Lower leg skin (tissue), 4 donors: ENCODE results near the gene RAB4B. TPM values are rescaled to one million over a fixed set of nuclear protein-coding genes. Genes with fewer than 3 reads are reported as not detected.

ENCODE experiments used
- DNase-seq, 2 donors: peaks; one replicate each; pipeline ENCODE4 v3.0.0-alpha.2; 2019; ENCODE audit warnings: low spot score in 2 of 2
- H3K4me3 ChIP-seq: fragments of 200-600 bp; sonication (generic); 2 replicates; pipeline ENCODE4 v1.5.1; 2017; ENCODE audit warnings: mild to moderate bottlenecking, low read depth; ENCODE audit not compliant: poor library complexity, severe bottlenecking
- POLR2A ChIP-seq, 2 donors: fragments of 450-650 bp; IDR thresholded peaks; one replicate each; pipeline ENCODE4 v1.6.1; 2016 to 2017; ENCODE audit warnings: antibody characterized with exemption in 2 of 2, mild to moderate bottlenecking in 1 of 2, moderate library complexity in 1 of 2
- WGBS, 2 donors: methylation state at CpG; one replicate each; pipeline ENCODE4 v1.1.5; 2018; 5-methylcytosine and 5-hydroxymethylcytosine counted together
- intact Hi-C: fragments of 100-400 bp; cut with DNase I; formaldehyde crosslinking; loops from one replicate; pipeline ENCODE4 v1.15.0; 2023; ENCODE audit warnings: low total_unique reads
- total RNA-seq, 4 donors: library from RNA; depleted of rRNA; stranded (reverse); fragments of >200 nt; gene quantifications; one replicate each; pipeline ENCODE4 v1.1.0, GENCODE V29; 2016
- TF ChIP-seq, protein P1 (sequence below), 3 donors: fragments of 450-650 bp; IDR thresholded peaks; one replicate each; pipeline ENCODE4 v1.5.1; 2016; ENCODE audit warnings: antibody characterized with exemption in 3 of 3, mild to moderate bottlenecking in 3 of 3, moderate library complexity in 2 of 3

Gene RAB4B
- total RNA-seq, 4 donors from 2014 or later, result 18.7 to 22.8 (median 19.7) TPM

DNA sequence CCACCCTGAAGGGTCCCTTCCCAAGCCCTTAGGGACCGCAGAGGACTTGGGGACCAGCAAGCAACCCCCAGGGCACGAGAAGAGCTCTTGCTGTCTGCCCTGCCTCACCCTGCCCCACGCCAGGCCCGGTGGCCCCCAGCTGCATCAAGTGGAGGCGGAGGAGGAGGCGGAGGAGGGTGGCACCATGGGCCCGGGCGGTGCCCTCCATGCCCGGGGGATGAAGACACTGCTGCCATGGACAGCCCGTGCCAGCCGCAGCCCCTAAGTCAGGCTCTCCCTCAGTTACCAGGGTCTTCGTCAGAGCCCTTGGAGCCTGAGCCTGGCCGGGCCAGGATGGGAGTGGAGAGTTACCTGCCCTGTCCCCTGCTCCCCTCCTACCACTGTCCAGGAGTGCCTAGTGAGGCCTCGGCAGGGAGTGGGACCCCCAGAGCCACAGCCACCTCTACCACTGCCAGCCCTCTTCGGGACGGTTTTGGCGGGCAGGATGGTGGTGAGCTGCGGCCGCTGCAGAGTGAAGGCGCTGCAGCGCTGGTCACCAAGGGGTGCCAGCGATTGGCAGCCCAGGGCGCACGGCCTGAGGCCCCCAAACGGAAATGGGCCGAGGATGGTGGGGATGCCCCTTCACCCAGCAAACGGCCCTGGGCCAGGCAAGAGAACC is 22.4 kb downstream of the RAB4B start:
- DNase-seq, result no peak
- intact Hi-C loops, result no loop called here
- H3K4me3 ChIP-seq, result peak overlapping the region; percentile 78
- no peak for TF ChIP-seq POLR2A (IDR thresholded peaks at IDR 0.05)
- TF ChIP-seq, protein P1, sequence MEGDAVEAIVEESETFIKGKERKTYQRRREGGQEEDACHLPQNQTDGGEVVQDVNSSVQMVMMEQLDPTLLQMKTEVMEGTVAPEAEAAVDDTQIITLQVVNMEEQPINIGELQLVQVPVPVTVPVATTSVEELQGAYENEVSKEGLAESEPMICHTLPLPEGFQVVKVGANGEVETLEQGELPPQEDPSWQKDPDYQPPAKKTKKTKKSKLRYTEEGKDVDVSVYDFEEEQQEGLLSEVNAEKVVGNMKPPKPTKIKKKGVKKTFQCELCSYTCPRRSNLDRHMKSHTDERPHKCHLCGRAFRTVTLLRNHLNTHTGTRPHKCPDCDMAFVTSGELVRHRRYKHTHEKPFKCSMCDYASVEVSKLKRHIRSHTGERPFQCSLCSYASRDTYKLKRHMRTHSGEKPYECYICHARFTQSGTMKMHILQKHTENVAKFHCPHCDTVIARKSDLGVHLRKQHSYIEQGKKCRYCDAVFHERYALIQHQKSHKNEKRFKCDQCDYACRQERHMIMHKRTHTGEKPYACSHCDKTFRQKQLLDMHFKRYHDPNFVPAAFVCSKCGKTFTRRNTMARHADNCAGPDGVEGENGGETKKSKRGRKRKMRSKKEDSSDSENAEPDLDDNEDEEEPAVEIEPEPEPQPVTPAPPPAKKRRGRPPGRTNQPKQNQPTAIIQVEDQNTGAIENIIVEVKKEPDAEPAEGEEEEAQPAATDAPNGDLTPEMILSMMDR (IDR thresholded peaks at IDR 0.05), result no peak
- WGBS, 2 donors, result 28 to 52% methylated on average over 18 to 22 of the region's 27 CpGs

DNA sequence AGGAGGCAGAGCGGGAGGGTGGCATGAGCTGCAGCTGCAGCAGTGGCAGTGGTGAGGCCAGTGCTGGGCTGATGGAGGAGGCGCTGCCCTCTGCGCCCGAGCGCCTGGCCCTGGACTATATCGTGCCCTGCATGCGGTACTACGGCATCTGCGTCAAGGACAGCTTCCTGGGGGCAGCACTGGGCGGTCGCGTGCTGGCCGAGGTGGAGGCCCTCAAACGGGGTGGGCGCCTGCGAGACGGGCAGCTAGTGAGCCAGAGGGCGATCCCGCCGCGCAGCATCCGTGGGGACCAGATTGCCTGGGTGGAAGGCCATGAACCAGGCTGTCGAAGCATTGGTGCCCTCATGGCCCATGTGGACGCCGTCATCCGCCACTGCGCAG is 22.9 kb downstream of the RAB4B start:
- no peak overlapping the region for H3K4me3 ChIP-seq
- DNase-seq, result no peak
- intact Hi-C loops, result no loop called here
- 77 to 79% methylated on average over 22 to 27 of the region's 27 CpGs for WGBS, 2 donors
- no peak for TF ChIP-seq POLR2A (IDR thresholded peaks at IDR 0.05)
- TF ChIP-seq, protein P1 (IDR thresholded peaks at IDR 0.05), result no peak

DNA sequence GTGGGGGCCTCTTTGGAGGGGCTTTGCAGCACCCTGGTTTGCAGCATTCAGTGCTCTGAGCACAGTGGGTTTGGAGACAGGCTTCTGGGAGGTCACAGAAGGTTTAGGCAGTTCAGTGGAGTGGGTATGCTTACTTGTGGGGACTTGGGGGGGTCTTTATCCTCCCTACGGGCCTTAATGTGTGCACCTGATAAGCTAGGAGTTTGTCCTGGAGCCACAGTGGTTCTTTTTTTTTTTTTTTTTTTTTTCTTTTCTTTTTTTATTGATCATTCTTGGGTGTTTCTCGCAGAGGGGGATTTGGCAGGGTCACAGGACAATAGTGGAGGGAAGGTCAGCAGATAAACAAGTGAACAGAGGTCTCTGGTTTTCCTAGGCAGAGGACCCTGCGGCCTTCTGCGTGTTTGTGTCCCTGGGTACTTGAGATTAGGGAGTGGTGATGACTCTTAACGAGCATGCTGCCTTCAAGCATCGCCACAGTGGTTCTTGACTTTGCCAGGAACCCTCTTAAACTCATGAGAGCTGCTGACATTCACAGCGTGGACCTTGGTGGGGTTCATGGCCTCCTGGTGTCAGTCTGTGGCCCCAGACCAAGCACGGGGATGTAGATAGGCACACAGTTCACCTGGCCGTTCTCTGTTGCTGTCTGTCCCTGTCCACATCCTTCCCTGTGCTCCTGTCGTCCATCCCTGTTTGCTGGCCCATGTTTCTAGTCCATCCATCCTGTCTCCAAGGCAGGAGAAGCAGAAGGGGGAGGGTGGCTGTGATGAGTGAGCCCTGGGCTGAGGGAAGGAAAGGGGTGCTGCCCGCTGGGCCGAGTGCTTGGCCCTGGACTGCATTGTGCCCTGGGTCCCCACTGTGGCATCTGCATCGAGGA is 23.6 kb downstream of the RAB4B start:
- intact Hi-C loops, result no loop called here
- 47 to 57% methylated on average over 13 of the region's 13 CpGs for WGBS, 2 donors
- TF ChIP-seq POLR2A (IDR thresholded peaks at IDR 0.05), result no peak
- TF ChIP-seq, protein P1 (IDR thresholded peaks at IDR 0.05), result no peak
- no peak for DNase-seq
- H3K4me3 ChIP-seq, result no peak overlapping the region

DNA sequence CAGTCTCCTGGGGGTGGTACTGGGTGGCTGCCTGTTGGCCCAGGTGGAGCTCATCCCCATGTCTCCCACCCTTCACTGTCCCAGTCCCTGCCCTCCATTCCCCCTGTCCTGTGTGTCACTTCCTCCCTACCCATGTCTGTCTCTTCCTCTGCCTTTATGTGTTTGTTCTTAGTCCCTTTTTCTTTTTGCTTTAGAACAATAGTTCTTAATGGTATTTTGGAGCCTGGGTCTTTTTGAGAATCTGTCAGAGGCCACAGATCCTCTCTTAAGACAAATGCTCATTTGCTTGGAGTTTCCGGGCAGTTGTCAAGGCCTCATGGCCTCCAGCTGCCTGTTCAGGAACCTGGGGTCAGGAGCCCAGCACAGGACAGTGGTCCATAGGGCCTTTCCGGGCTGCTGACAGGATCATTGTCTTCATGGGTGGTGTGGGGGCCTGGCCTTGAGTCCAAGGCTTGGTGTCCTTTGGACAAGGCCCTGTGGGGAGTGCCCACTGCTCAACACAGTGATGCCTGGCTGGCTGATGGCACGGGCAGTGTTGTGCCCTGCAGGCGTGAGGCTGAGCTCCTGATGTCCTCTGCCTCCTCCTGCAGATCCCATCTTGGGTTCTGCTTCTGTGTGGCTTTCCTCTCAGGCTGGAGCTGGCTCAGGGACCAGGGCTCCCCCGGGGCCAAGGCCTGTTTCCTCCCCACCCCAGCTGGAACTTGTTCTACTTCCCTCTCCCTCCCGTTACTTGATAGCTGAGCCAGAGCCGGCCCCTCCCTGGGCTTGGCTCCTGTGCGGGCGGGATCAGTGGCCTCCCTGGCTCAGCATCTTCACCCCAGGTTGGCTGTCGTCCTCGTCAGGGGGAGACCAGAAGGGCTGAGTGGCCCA is 24.5 kb downstream of the RAB4B start:
- DNase-seq, result peak in 1 of 2 donors; percentile 91
- H3K4me3 ChIP-seq, result no peak overlapping the region
- TF ChIP-seq, protein P1 (IDR thresholded peaks at IDR 0.05), result no peak
- TF ChIP-seq POLR2A (IDR thresholded peaks at IDR 0.05), result no peak
- WGBS, 2 donors, result 14 to 16% methylated on average over 9 to 11 of the region's 11 CpGs
- intact Hi-C loops, result no loop called here

DNA sequence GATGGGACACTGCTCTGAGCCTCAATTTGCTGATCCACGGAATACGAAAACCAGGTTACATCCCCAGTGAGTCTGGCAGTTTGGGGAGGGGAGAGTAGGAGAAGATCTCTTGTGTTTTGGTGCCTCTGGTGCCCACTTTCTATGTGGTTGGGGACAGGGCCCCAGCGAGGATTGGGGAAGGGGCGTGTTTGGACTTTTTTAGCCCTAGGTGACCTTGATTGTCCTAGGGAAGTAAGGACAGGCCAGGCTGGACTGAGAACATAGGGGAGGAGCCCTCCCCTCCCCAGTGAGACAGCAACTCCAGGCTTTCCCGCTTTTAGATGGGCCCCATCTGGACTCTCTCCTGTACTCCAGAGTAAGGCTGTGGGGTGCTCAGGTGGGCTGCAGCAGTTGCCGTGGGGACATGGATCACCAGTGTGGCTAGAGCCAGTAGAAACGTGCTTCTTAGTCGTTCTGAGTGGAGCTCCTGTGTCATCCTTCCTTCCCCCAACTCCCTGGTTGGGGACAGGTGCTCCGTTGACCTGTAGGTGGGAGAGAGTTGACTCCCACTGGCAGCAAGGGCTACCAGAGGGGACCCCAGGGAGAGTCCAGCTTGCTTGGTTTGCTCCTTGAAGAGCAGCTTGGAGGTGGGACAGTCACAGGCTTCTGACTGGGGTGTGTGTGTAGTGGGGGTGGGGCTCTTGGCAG is 25.3 kb downstream of the RAB4B start:
- intact Hi-C loops, result no loop called here
- TF ChIP-seq, protein P1 (IDR thresholded peaks at IDR 0.05), result no peak
- TF ChIP-seq POLR2A (IDR thresholded peaks at IDR 0.05), result no peak
- H3K4me3 ChIP-seq, result no peak overlapping the region
- no peak for DNase-seq
- WGBS, 2 donors, result 37 to 45% methylated on average over 9 of the region's 9 CpGs
